ENCODE data around the gene GNG7.

GRCh38 chr19:2573916-2574315, 128.6 kb downstream of the GNG7 start:
- no peak for TF ChIP-seq POLR2A (IDR thresholded peaks at IDR 0.05)
- TF ChIP-seq CTCF (IDR thresholded peaks at IDR 0.05) = no peak
